Ishikawa (cell line): ENCODE measurements around the gene TAGLN2.

Experiments
- CEBPB ChIP-seq: IDR thresholded peaks from 2 replicates; pipeline ENCODE4 v1.6.1; 2012
- EP300 ChIP-seq: IDR thresholded peaks from 2 replicates; pipeline ENCODE4 v1.6.1; 2012; ENCODE audit warnings: borderline replicate concordance
- FOXM1 ChIP-seq: IDR thresholded peaks from 2 replicates; pipeline ENCODE4 v1.6.1; 2012; ENCODE audit warnings: low read depth, borderline replicate concordance
- RAD21 ChIP-seq: IDR thresholded peaks from 2 replicates; pipeline ENCODE4 v1.6.1; 2012; ENCODE audit warnings: low read depth
- TAF1 ChIP-seq: IDR thresholded peaks from 2 replicates; pipeline ENCODE4 v1.6.1; 2012; ENCODE audit warnings: low read depth, mild to moderate bottlenecking
- YY1 ChIP-seq: IDR thresholded peaks from 2 replicates; pipeline ENCODE4 v1.6.1; 2012; ENCODE audit warnings: low read depth
- TF ChIP-seq, protein P1 (sequence below): IDR thresholded peaks from 2 replicates; pipeline ENCODE4 v1.6.1; 2012
- TF ChIP-seq, protein P2 (sequence below): IDR thresholded peaks from 2 replicates; pipeline ENCODE4 v1.6.1; 2012; ENCODE audit warnings: low read depth, mild to moderate bottlenecking

DNA sequence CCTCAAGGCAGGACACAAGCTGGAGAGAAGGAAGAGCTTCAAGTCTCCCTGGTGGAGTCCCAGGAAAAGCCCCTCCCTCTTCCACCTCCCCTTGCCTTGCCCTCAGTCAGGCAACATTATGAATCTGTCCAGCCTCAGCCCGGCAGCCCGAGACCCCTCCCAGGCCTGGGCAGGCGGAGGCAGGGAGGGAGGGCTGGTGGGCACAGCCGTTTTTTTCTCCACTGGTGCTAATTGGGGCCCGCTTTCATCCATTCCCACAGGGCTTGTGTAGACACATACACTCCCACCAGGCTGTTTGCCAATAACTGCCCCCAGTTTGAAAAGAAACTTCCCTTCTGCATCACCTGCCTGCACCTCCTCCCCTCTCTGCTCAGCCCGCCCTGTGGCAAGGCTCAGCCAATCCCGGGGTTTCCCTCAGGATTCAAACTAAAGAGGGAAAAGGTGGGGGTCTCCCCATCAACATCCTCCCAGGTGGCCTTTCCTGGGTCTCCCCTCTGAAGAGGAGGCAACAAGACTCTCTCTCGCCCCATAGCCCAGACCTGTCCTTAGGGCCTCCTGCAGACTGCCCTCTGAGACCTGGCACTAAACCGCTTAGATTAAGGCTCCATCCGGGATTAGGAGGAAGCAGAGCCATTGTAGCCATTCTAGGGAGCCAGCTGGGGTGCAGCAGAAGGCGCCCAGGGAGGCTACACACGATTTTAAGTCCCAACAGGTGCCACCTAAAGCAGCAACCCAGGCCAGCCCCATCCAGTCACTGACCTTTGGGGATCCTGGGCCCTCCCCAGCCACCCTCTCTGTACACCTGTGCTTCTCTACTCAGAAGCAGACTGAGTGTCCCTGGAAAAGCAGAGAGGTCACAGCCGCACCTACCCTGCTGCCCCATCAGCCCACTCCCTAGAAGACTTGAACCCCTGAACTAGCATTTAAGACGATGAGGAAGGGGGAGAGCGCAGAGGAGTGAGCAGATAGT lies 16.6 kb upstream of the TAGLN2 start:
- TF ChIP-seq, protein P1, sequence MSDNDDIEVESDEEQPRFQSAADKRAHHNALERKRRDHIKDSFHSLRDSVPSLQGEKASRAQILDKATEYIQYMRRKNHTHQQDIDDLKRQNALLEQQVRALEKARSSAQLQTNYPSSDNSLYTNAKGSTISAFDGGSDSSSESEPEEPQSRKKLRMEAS: no peak
- TF ChIP-seq TAF1 (no peak), FOXM1 (no peak), YY1 (no peak), RAD21 (no peak), EP300 (no peak), CEBPB (no peak)
- TF ChIP-seq, protein P2, sequence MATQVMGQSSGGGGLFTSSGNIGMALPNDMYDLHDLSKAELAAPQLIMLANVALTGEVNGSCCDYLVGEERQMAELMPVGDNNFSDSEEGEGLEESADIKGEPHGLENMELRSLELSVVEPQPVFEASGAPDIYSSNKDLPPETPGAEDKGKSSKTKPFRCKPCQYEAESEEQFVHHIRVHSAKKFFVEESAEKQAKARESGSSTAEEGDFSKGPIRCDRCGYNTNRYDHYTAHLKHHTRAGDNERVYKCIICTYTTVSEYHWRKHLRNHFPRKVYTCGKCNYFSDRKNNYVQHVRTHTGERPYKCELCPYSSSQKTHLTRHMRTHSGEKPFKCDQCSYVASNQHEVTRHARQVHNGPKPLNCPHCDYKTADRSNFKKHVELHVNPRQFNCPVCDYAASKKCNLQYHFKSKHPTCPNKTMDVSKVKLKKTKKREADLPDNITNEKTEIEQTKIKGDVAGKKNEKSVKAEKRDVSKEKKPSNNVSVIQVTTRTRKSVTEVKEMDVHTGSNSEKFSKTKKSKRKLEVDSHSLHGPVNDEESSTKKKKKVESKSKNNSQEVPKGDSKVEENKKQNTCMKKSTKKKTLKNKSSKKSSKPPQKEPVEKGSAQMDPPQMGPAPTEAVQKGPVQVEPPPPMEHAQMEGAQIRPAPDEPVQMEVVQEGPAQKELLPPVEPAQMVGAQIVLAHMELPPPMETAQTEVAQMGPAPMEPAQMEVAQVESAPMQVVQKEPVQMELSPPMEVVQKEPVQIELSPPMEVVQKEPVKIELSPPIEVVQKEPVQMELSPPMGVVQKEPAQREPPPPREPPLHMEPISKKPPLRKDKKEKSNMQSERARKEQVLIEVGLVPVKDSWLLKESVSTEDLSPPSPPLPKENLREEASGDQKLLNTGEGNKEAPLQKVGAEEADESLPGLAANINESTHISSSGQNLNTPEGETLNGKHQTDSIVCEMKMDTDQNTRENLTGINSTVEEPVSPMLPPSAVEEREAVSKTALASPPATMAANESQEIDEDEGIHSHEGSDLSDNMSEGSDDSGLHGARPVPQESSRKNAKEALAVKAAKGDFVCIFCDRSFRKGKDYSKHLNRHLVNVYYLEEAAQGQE: no peak
